ENCODE data around the gene COLEC11. TPM values are rescaled to one million over a fixed set of nuclear protein-coding genes. Genes with fewer than 3 reads are reported as not detected.

The COLEC11 gene
- total and polyA plus RNA-seq, 9 of the 15 experiments (the other 6 are each of a cell fraction or from before 2014, with no cell fraction given): 0.32 to 4.3 (median 1.8) TPM

GRCh38 chr2:3604991-3605961, 10.4 kb downstream of the COLEC11 start (continued):
- TF ChIP-seq THRAP3 (IDR thresholded peaks at IDR 0.05; ENCODE audit: borderline replicate concordance) (no peak), NKRF (IDR thresholded peaks at IDR 0.05; ENCODE audit: borderline replicate concordance) (0 out of 2 replicates have a peak, but pooled peaks have one; percentile 41), NELFE (IDR thresholded peaks at IDR 0.05; ENCODE audit: insufficient read depth, insufficient read length) (no peak), NCOR1 (IDR thresholded peaks at IDR 0.05) (no peak), ZBTB33 (CRISPR knock-in tag; IDR thresholded peaks at IDR 0.05) (no peak), POLR3A (IDR thresholded peaks at IDR 0.05; ENCODE audit: borderline replicate concordance, extremely low read depth, insufficient read depth, insufficient read length) (no peak), SETDB1 (IDR thresholded peaks at IDR 0.05; ENCODE audit: low read length) (no peak), ZBTB5 (IDR thresholded peaks at IDR 0.05) (no peak), ZNF232 (CRISPR knock-in tag; IDR thresholded peaks at IDR 0.05) (no peak), ZNF76 (CRISPR knock-in tag; IDR thresholded peaks at IDR 0.05; ENCODE audit: borderline replicate concordance) (no peak), ZNF280A (IDR thresholded peaks at IDR 0.05; ENCODE audit: low read depth, partially characterized antibody) (no peak), ZNF184 (CRISPR knock-in tag; IDR thresholded peaks at IDR 0.05) (no peak), RBM25 (IDR thresholded peaks at IDR 0.05; ENCODE audit: low read depth, low read length, severe bottlenecking) (no peak), MAFF (IDR thresholded peaks at IDR 0.05; ENCODE audit: low read length) (no peak), U2AF1 (optimal IDR thresholded peaks at IDR 0.05; ENCODE audit: low read depth, low read length) (no peak), SLC30A9 (CRISPR knock-in tag; IDR thresholded peaks at IDR 0.05) (no peak), E2F3 (CRISPR knock-in tag; IDR thresholded peaks at IDR 0.05) (no peak), HNRNPUL1 (IDR thresholded peaks at IDR 0.05; ENCODE audit: low read length) (no peak), ZNF146 (CRISPR knock-in tag; IDR thresholded peaks at IDR 0.05; ENCODE audit: unreplicated experiment) (no peak), PHB2 (IDR thresholded peaks at IDR 0.05; ENCODE audit: low read depth) (no peak), KAT8 (IDR thresholded peaks at IDR 0.05; ENCODE audit: low read depth) (no peak)
